Activated T-cell treated with anti-CD3 and anti-CD28 coated beads for 24 hours (primary cell): Measurements from ENCODE around the gene CALCOCO1.
A peak's percentile ranks its signal among the peaks of the same experiment; 100 is the strongest.
"Not testable (repeated sequence)": the region's sequence is repeated elsewhere in the genome, so short reads cannot be mapped to it uniquely, and the experiment has no call there.

Experiments
- DNase-seq: peaks from one replicate; pipeline ENCODE4 v3.0.0-alpha.2; 2020; ENCODE audit warnings: low read depth

CALCOCO1 gene

GRCh38 chr12:53696655-53697331 is 30.5 kb downstream of the CALCOCO1 start:
- DNase-seq: no peak

DNA sequence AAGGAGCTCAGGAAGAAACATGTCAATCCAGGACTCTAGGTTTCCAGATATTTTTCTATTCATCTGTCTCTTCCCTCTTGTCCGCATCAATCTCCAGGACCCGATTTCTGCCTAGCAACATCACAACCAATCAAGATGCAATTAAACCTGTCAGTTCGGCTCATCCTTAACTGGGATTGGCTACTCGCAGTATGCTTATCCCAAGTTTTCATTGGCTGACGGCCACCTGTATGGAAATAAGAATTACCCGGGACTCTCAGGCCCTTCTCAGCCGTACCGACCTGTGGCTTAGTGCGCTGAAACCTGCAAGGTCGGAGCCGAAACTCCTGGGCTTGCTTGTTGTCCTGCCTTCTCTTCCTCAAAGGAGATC is 31.0 kb downstream of the CALCOCO1 start:
- DNase-seq: no peak

DNA sequence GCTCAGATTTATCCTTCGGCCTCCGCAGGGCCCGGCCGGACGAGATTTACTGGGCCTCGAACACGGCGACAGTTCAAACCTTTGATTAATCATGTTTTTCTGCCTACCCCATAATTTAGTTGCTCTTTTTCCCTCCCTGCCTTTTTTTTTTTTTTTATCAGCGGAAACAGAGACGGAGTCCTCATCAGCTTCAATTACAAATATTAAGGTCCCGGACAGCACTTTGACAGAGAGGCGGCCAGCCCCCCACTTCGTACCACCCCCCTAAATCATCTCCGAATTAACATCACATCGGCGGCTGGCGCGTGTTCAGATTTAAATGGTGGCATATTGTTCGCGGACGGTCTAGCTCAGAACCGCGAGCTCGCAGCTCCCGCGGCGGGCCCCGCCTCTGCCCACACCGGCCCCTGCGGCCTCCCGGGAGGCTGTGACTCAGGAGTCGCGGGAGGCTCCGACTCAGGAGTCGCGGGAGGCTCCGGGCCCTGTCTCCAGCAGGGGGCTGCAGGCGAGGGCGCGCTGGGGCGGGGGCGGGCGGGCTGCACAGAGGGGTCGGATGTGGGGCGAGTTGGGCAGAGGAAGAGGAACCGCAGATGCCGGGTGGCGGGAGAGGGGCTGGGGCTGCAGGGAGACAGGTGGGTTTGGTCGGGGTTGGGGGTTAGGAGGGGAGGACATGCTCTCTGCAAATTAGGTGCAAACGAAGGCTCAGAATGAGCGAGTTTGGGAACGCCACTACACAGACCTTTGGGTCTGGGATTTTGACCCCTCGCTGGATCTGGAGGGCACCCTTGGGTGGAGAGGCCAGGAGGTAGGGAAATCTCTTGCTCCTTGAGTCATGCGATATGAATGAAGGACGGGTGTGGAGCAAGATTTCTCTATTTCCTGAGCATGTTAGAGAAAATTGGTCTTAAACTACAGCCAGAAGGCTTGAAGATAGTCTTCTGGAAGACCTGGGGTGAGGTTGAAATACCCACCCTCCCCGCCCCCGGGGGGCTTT is 31.8 kb downstream of the CALCOCO1 start:
- peak; percentile 20 for DNase-seq

GRCh38 chr12:53694756-53695151 is 32.5 kb downstream of the CALCOCO1 start:
- no peak for DNase-seq

DNA sequence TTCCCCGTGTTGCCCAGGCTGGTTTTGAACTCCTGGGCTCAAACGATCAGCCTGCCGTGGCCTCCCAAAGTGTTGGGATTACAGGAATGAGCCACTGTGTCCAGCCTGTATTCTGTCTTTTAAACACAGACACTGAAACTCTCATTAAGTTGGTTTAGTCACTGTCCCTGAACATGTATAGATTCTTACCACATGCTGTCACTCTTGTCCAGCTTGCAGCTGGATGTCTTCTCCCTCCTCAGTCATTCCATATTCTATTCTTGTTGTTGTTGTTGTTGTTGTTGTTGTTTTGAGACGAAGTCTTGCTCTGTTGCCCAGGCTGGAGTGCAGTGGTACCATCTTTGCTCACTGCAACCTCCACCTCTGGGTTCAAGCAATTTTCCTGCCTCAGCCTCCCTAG is 39.1 kb downstream of the CALCOCO1 start:
- no peak for DNase-seq

GRCh38 chr12:53686436-53686835 is 40.8 kb downstream of the CALCOCO1 start:
- DNase-seq: no peak

- DNase-seq: no peak
Observed at GRCh38 chr12:53684654-53685220, 42.5 kb downstream of the CALCOCO1 start.

DNA sequence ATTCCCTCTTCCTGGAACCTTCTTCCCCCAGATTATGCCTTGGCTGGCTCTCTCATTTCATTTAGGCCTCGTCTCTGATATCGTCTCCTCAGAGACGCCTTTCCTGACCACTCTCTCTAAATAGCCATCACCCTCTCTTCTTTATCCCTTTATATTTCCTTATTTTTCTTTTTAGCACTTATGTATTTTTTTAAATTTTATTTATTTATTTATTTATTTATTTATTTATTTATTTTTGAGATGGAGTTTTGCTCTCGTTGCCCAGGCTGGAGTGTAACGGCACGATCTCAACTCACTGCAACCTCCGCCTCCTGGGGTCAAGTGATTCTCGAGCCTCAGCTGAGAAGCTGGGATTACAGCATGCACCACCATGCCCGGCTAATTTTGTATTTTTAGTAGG is 43.3 kb downstream of the CALCOCO1 start:
- no peak for DNase-seq

DNA sequence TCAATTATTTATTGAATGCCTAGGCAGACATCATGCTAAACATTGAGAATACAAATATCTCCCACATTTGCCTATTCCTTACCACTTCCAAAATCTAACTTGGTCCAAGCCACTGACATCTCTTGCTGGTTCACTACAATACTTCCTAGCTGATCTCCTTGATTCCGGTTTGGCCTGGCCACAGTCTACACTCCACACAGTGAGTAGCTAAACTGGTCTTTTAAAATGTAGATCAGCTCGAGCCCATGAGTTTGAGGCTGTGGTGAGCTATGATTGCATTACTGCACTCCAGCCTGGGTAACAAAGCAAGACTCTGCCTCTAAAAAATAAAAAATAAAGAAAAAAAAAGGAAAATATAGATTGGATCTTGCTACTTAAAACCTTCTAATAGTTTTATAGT is 43.8 kb downstream of the CALCOCO1 start:
- no peak for DNase-seq

DNA sequence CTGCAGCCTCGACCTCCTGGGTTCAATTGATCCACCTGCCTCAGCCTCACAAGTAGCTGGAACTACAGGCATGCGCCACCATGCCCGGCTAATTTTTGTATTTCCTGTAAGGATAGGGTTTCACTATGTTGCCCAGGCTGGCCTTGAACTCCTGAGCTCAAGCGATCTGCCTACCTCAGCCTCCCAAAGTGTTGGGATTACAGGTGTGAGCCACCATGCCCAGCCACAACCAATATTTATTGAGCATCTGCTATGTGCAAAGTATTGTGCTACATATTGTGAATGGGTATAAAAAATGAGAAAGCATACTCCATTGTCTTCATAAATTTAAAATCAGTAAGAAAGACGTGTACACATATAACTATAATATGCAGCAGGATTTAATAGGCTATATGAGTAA is 47.2 kb downstream of the CALCOCO1 start:
- DNase-seq: not testable (repeated sequence)

DNA sequence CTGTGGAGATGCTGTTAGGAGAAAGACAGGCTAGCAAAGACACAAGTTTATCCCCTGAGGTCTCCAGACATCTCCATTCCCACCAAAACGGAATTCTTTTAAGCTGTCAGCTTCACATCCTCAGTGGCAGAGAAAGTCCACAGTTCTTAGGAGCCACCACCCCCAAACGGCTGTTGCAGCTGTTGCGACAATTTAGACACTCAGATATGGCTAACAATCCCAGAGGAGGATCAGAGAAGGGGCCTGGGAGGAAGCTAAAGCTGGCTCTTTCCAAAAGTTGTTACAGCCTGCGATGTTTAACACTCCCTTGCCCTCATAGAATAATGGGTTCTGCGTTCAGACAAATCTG is 49.5 kb downstream of the CALCOCO1 start:
- DNase-seq: no peak

GRCh38 chr12:53677016-53677799 is 50.0 kb downstream of the CALCOCO1 start:
- no peak for DNase-seq

DNA sequence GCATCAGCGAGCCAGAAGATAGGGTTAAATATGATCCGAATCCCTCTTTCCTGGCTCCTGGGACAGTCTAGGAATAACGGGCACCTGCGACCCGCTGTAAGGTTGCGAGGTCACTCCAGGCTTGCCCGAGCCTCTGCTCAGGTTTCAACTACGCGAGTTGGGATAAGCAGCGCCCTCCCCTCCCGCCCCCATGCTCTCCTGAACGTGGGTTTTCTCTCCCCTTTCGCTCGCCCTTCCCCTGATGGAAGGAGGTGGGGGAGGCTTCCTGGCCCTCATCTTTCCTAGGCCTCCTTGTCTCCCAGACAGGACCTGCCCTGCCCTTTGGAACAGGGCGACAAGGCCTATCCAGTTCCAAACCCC is 50.6 kb downstream of the CALCOCO1 start:
- DNase-seq: peak; percentile 10

DNA sequence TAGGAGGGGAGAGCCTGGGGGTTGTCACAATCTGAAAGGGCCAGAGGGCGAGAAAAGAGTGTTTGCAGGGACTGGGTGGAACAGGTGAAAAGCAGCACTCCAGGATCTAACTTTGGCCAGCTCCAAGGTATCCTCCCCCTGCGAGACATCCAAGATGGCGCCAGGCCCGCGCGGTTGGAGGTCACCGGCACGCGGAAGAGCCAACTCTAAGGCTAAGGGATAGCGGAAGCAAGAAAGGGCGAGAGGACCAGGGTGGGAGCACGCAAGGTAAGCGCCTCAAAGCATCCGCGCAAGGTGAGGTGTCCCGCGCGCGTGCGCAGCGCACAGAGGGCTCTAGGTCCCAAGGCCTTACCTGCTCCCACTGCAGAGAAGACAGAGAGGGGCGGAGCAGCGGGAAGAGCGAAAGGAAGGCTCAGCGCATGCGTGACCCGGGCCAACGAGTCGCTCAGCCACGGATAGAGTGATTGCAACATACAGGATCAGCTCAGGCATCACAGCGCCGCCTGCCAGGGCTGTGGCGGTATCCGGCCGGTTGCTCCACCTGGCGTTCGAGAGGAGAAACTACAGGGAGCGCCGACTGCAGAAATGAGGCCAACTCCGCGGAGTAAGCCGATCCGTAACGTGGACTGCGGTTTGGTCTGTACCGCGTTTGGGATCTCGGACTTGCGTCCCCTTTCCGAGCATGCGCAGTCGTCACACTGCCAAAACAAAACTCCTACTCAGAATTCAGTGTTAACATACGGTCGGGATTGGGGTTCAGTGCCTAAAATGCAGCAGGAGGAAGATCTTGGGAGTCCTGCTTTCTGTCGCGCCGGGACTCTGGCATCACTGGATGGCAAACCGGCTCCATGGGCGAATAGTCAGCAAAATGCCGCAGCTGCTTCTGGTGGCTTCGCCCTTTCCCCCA is 51.3 kb downstream of the CALCOCO1 start, which contains the start of gene ATP5MC2:
ATP5MC2 (minus strand) TSS at position 383 of the 907 bp plus-strand sequence. CDS start 3,469 bp downstream, outside the sequence.
- DNase-seq: peak; percentile 97

GRCh38 chr12:53674977-53675700 is 52.1 kb downstream of the CALCOCO1 start:
- no peak for DNase-seq

- DNase-seq: no peak
Observed at GRCh38 chr12:53670971-53671370, 56.3 kb downstream of the CALCOCO1 start.

- DNase-seq: no peak
Observed at GRCh38 chr12:53670308-53670707, 56.9 kb downstream of the CALCOCO1 start.

GRCh38 chr12:53667080-53667479 is 60.2 kb downstream of the CALCOCO1 start:
- DNase-seq: no peak

GRCh38 chr12:53664936-53665335 is 62.3 kb downstream of the CALCOCO1 start:
- DNase-seq: no peak

- DNase-seq: no peak
Observed at GRCh38 chr12:53664191-53664590, 63.1 kb downstream of the CALCOCO1 start.
